ENCODE data around the gene S1PR2.

Gene S1PR2

DNA sequence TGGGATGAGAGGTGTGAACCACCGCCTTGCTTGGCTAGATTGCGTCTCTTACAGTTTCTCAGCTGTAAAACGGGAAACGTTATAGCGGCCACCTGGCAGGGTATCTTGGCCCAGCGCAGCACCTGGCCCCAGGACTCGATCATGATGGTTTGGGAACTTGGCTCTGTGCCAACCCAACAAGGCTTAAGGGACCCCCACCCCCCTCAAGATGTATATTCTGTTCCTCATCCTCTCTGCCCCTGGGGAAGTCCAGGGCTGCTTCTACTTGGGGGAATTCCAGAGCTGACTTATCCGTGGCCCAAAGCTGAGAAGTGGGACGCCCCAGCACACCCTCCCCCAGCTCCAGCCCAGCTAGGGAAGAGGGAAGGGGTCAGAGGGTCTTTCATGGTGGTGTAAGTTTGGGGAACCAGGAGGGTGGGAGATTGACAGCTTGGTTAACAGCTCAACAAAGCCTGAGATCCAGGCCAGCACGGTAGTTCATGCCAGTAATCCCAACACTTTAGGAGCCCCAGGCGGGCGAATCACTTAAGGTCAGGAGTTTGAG lies 40.5 kb upstream of the S1PR2 start:
- peaks cover 70% of the 10 kb centered on the region for H3K27me3 ChIP-seq
- H3K36me3 ChIP-seq = no peaks in the 10 kb centered on the region
- TF ChIP-seq, protein P1, sequence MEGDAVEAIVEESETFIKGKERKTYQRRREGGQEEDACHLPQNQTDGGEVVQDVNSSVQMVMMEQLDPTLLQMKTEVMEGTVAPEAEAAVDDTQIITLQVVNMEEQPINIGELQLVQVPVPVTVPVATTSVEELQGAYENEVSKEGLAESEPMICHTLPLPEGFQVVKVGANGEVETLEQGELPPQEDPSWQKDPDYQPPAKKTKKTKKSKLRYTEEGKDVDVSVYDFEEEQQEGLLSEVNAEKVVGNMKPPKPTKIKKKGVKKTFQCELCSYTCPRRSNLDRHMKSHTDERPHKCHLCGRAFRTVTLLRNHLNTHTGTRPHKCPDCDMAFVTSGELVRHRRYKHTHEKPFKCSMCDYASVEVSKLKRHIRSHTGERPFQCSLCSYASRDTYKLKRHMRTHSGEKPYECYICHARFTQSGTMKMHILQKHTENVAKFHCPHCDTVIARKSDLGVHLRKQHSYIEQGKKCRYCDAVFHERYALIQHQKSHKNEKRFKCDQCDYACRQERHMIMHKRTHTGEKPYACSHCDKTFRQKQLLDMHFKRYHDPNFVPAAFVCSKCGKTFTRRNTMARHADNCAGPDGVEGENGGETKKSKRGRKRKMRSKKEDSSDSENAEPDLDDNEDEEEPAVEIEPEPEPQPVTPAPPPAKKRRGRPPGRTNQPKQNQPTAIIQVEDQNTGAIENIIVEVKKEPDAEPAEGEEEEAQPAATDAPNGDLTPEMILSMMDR (IDR thresholded peaks at IDR 0.05; ENCODE audit: low read depth, low read length) = no peak
- DNase-seq = no peak
- no peaks in the 10 kb centered on the region for H3K4me1 ChIP-seq
- no peak overlapping the region for H3K4me3 ChIP-seq (ENCODE audit: low read depth, low read length)
- no peaks in the 10 kb centered on the region for H3K9me3 ChIP-seq

- peaks cover 62% of the 10 kb centered on the region for H3K27me3 ChIP-seq
- TF ChIP-seq, protein P1 (IDR thresholded peaks at IDR 0.05; ENCODE audit: low read depth, low read length) = no peak
- no peak within 1 kb of the TSS for H3K4me3 ChIP-seq (ENCODE audit: low read depth, low read length)
- H3K9me3 ChIP-seq = no peaks in the 10 kb centered on the region
- no peaks in the 10 kb centered on the region for H3K36me3 ChIP-seq
- DNase-seq = no peak
- H3K4me1 ChIP-seq = no peaks in the 10 kb centered on the region
Observed at GRCh38 chr19:10270616-10271394, 39.7 kb upstream of the S1PR2 start, which contains the start of gene ICAM1. TSS of gene ICAM1 (plus strand) at chr19:10271120. CDS start at chr19:10271160, 40 bp downstream.

DNA sequence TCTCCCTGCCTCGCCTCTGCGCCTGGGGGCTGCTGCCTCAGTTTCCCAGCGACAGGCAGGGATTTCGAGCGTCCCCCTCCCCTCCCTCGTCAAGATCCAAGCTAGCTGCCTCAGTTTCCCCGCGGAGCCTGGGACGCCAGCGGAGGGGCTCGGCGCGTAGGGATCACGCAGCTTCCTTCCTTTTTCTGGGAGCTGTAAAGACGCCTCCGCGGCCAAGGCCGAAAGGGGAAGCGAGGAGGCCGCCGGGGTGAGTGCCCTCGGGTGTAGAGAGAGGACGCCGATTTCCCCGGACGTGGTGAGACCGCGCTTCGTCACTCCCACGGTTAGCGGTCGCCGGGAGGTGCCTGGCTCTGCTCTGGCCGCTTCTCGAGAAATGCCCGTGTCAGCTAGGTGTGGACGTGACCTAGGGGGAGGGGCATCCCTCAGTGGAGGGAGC lies 39.1 kb upstream of the S1PR2 start:
- no peaks in the 10 kb centered on the region for H3K4me1 ChIP-seq
- no peaks in the 10 kb centered on the region for H3K36me3 ChIP-seq
- no peaks in the 10 kb centered on the region for H3K9me3 ChIP-seq
- DNase-seq = no peak
- TF ChIP-seq, protein P1 (IDR thresholded peaks at IDR 0.05; ENCODE audit: low read depth, low read length) = no peak
- H3K27me3 ChIP-seq = peaks cover 56% of the 10 kb centered on the region
- H3K4me3 ChIP-seq (ENCODE audit: low read depth, low read length) = no peak overlapping the region

GRCh38 chr19:10269333-10270179 lies 38.4 kb upstream of the S1PR2 start:
- Histone ChIP-seq H3K36me3 (no peaks in the 10 kb centered on the region), H3K27me3 (peaks cover 49% of the 10 kb centered on the region), H3K9me3 (no peaks in the 10 kb centered on the region), H3K4me3 (ENCODE audit: low read depth, low read length) (peak overlapping the region; percentile 25; the same call in 1 of the 2 replicates), H3K4me1 (no peaks in the 10 kb centered on the region)
- TF ChIP-seq, protein P1 (IDR thresholded peaks at IDR 0.05; ENCODE audit: low read depth, low read length) = peak; percentile 94
- DNase-seq = peak; percentile 84

DNA sequence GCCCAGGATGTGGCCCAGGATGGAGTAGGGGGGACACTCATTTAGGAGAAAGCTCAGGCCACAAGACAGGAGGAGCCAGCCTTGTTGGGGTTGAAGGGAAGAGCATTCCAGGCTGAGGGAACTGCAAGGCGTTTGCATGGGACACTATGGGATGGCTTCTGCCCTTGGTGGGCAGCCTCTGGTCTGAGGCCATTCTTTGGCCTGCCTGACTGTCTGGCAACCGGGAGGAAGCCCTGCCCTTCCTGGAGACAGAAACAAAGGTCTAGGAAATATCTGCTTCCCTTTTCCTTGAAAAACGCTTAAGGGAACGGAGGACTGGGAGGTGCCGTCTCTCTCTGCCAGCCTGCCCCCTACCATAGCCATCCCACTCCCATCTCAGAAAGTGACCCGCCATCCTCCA lies 36.9 kb upstream of the S1PR2 start:
- no peak overlapping the region for H3K4me3 ChIP-seq (ENCODE audit: low read depth, low read length)
- DNase-seq = no peak
- TF ChIP-seq, protein P1 (IDR thresholded peaks at IDR 0.05; ENCODE audit: low read depth, low read length) = no peak
- no peaks in the 10 kb centered on the region for H3K9me3 ChIP-seq
- H3K27me3 ChIP-seq = peaks cover 36% of the 10 kb centered on the region
- no peaks in the 10 kb centered on the region for H3K36me3 ChIP-seq
- H3K4me1 ChIP-seq = no peaks in the 10 kb centered on the region
